Epithelial cell of proximal tubule (primary cell): ENCODE measurements around the gene SVOP. TPM values are rescaled to one million over a fixed set of nuclear protein-coding genes. Genes with fewer than 3 reads are reported as not detected.

Experiments
- DNase-seq: peaks from one replicate; pipeline ENCODE4 v3.0.0-alpha.2; 2011; ENCODE audit warnings: low read depth
- H3K4me3 ChIP-seq: 2 replicates; pipeline ENCODE4 v1.5.1; 2011; ENCODE audit warnings: low read depth, mild to moderate bottlenecking, low read length
- CTCF ChIP-seq: conservative IDR thresholded peaks from 2 replicates; pipeline ENCODE4 v1.5.1; 2012; ENCODE audit warnings: low read depth, mild to moderate bottlenecking, low read length
- total RNA-seq: library from RNA; depleted of rRNA; stranded (reverse); fragments of >200 nt; gene quantifications from 2 replicates; pipeline ENCODE4 v1.2.3, GENCODE V29; 2015

SVOP gene
- total RNA-seq, 1 donor from 2014 or later, result not detected

- no peak for DNase-seq
- H3K4me3 ChIP-seq, result no peak overlapping the region
- TF ChIP-seq CTCF, result no peak
Measured at GRCh38 chr12:108983227-108983626, 37.6 kb downstream of the SVOP start.

GRCh38 chr12:108982621-108983219 lies 38.1 kb downstream of the SVOP start:
- no peak for DNase-seq
- H3K4me3 ChIP-seq, result no peak overlapping the region
- TF ChIP-seq CTCF, result no peak

- TF ChIP-seq CTCF, result no peak
- H3K4me3 ChIP-seq, result no peak overlapping the region
- no peak for DNase-seq
Measured at GRCh38 chr12:108981835-108982234, 39.0 kb downstream of the SVOP start.

- no peak overlapping the region for H3K4me3 ChIP-seq
- DNase-seq, result no peak
- no peak for TF ChIP-seq CTCF
Measured at GRCh38 chr12:108980831-108981618, 39.8 kb downstream of the SVOP start.

- DNase-seq, result no peak
- H3K4me3 ChIP-seq, result no peak overlapping the region
- no peak for TF ChIP-seq CTCF
Measured at GRCh38 chr12:108977360-108977759, 43.5 kb downstream of the SVOP start.

GRCh38 chr12:108975024-108975593 lies 45.8 kb downstream of the SVOP start:
- no peak for TF ChIP-seq CTCF
- DNase-seq, result no peak

GRCh38 chr12:108973629-108974152 lies 47.2 kb downstream of the SVOP start:
- TF ChIP-seq CTCF, result no peak
- no peak overlapping the region for H3K4me3 ChIP-seq
- no peak for DNase-seq

More at GRCh38 chr12:108975024-108975593, 45.8 kb downstream of the SVOP start:
- H3K4me3 ChIP-seq, result no peak overlapping the region
